ENCODE data around the gene C1orf35. TPM values are rescaled to one million over a fixed set of nuclear protein-coding genes. Genes with fewer than 3 reads are reported as not detected.

Gene C1orf35
- total RNA-seq, 4 donors from 2014 or later: 2.8 to 19.2 (median 9.3) TPM

GRCh38 chr1:228096416-228097332 lies 6.5 kb downstream of the C1orf35 start:
- TF ChIP-seq CTCF (IDR thresholded peaks at IDR 0.05; ENCODE audit: low read depth): no peak

- TF ChIP-seq CTCF (IDR thresholded peaks at IDR 0.05; ENCODE audit: low read depth): no peak
Measured at GRCh38 chr1:228095938-228096337, 7.2 kb downstream of the C1orf35 start.

GRCh38 chr1:228095161-228095560 lies 8.0 kb downstream of the C1orf35 start:
- no peak for TF ChIP-seq CTCF (IDR thresholded peaks at IDR 0.05; ENCODE audit: low read depth)

GRCh38 chr1:228094432-228095016 lies 8.6 kb downstream of the C1orf35 start:
- TF ChIP-seq CTCF (IDR thresholded peaks at IDR 0.05; ENCODE audit: low read depth): no peak

- no peak for TF ChIP-seq CTCF (IDR thresholded peaks at IDR 0.05; ENCODE audit: low read depth)
Measured at GRCh38 chr1:228093050-228093906, 9.8 kb downstream of the C1orf35 start.

GRCh38 chr1:228092342-228093049 lies 10.6 kb downstream of the C1orf35 start:
- no peak for TF ChIP-seq CTCF (IDR thresholded peaks at IDR 0.05; ENCODE audit: low read depth)

Data from subcutaneous adipose tissue (tissue), 4 donors.